Anterior cingulate cortex (tissue), 58 donors: ENCODE measurements around the gene SDK1.

Experiments used
- DNase-seq, 58 donors: peaks; one replicate each; lab custom pipeline; 2025; lab: John Stamatoyannopoulos, UW

The SDK1 gene, protein sequence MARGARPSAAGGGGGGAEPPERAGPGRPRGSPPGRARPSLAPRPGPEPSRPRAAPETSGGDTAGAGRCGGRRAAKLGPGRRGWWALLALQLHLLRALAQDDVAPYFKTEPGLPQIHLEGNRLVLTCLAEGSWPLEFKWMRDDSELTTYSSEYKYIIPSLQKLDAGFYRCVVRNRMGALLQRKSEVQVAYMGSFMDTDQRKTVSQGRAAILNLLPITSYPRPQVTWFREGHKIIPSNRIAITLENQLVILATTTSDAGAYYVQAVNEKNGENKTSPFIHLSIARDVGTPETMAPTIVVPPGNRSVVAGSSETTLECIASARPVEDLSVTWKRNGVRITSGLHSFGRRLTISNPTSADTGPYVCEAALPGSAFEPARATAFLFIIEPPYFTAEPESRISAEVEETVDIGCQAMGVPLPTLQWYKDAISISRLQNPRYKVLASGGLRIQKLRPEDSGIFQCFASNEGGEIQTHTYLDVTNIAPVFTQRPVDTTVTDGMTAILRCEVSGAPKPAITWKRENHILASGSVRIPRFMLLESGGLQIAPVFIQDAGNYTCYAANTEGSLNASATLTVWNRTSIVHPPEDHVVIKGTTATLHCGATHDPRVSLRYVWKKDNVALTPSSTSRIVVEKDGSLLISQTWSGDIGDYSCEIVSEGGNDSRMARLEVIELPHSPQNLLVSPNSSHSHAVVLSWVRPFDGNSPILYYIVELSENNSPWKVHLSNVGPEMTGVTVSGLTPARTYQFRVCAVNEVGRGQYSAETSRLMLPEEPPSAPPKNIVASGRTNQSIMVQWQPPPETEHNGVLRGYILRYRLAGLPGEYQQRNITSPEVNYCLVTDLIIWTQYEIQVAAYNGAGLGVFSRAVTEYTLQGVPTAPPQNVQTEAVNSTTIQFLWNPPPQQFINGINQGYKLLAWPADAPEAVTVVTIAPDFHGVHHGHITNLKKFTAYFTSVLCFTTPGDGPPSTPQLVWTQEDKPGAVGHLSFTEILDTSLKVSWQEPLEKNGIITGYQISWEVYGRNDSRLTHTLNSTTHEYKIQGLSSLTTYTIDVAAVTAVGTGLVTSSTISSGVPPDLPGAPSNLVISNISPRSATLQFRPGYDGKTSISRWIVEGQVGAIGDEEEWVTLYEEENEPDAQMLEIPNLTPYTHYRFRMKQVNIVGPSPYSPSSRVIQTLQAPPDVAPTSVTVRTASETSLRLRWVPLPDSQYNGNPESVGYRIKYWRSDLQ (N-terminal part only)

DNA sequence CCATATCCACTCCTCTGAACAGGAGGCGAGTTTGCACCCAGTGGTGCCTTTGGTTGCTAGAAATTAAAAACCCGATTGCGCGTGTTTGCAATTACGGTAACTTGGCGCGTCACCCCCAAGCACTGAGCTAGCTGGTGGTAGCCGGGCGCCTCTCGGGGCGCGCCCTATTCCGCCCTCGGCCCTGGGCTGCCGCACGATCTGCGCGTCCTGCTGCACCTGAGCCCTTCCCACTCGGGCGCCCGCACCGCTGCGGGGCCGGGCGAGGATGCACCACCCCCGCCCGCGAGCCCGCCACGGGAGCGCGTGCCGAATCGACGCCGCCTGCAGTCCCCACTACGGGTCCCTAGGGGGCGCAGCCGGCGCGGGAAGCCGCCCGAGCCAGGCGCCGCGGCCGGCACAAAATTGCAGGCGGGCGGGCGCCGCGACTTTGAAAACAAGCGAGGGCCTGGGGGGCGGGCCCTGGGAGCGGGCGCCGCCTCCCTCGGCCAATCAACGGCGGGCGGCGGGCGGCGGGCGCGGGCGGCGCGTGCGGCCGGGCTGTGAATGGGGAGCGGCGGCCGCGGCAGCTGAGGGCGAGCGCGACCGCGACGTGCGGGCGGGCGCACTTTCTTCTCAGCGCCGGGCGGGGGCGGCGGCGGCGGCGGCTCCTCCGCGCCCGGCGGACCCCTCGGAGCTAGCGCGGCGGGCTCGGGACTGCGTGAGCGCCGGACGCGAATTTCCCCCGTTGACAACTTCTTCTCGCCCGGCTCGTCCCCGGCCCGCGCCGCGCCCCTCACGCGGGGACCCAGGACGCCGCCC, at the start of gene SDK1:
TSS of gene SDK1 (plus strand) at position 602 of the 798 bp plus-strand sequence. CDS start 335 bp downstream, outside the sequence.
- DNase-seq: peak; percentile 32 to 91 (median 81)

DNA sequence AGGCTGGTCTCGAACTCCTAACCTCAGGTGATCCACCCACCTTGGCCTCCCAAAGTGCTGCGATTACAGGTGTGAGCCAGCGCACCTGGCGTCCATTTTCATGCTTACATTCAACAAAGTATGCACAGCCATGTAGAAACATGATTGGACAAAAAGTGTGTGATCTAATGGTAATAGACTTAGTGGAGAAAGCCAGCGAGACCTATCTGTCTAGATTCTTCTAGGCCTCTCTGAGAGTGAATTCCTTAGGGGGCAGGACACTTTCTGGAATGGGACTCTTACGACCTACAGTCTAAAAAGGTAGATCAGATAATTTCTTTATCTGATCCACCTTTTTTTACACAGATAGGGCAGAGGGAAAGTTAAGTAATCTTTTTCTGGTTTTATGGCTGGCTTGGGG, 46.3 kb upstream of the SDK1 start:
- no peak for DNase-seq

DNA sequence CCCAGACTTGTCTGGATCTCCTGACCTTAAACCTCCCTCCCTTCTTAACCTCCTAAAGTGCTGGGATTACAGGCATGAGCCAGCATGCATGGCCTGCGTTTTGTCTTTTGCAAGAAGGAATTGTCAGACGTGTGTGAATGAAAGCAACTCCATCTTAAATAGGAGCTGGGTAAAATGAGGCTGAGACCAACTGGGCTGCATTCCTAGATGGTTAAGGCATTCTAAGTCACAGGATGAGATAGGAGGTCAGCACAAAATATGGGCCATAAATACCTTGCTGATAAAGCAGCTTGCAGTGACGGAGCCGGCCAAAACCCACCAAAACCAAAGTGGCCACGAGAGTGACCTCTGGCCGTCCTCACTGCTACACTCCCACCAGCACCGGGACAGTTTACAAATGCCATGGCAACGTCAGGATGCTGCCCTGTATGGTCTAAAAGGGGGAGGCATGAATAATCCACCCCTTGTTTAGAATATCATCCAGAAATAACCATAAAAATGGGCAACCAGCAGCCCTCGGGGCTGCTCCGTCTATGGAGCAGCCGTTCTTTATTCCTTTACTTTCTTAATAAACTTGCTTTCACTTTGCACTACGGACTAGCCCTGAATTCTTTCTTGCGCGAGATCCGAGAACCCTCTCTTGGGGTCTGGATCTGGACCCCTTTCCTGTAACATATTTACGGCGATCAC, 41.2 kb upstream of the SDK1 start:
- DNase-seq: no peak

DNA sequence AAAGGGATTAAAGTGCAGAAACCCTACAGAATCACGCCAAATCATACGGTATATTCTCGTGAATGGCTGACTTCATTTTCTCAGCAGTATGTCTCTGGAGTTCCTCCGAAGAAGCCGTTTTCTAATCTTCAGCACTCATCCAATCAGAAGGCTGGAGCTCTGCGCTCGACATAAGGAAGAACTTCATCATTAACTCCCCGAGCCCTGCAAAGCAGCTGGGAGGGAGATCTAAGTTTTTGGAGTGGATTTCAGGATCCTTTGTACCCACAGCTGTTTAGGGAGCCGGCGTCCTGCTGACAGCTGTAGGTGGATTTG, 40.7 kb upstream of the SDK1 start:
- no peak for DNase-seq

DNA sequence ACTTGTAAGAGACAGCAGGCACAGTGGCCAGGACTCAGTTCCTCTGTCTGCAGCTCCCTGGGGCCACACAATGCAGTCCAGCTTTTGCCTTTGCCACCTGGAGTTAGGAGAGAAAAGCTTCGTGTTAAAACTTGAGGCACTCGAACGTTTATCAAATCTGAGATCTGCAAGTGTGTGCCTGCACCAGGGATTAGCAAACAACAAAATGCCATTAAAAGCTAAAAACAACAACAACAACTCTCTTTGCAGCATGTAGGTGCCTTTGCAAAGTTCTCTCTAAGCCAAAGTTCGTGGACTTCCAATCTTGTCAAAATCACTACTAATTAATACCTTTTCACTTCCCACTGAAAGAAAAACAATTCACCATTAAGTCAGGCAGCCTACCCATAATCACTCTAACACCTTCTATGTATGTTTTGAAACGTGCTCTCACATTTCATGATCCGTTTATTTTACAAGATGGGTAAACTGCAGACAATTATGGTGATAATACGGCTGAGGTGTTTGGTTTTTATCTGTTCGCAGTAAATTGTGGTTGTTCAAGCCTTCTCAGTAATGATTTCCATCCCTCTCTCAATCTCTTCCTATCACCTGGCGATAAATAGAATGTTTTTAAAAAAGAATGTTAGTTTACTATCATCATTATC, 36.2 kb upstream of the SDK1 start:
- DNase-seq: no peak

DNA sequence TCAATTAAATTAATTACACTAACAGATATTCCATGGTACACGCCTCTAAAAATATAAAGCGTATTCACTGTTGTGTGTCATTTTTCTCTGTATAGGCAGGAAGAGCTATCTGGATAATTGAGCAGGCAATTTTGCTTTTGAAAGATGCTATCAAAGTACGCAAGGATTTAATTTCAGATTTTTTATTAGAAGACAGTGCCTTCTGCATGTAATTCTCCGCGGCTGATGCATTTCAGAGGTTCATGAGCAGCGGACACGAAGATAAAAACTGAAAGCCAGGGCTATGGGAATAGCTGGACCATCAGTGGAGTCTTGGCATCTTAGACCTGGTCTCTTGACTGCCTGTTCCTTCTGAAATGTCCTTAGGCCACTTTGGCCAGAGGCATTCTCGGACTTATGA, 35.7 kb upstream of the SDK1 start:
- DNase-seq: no peak

DNA sequence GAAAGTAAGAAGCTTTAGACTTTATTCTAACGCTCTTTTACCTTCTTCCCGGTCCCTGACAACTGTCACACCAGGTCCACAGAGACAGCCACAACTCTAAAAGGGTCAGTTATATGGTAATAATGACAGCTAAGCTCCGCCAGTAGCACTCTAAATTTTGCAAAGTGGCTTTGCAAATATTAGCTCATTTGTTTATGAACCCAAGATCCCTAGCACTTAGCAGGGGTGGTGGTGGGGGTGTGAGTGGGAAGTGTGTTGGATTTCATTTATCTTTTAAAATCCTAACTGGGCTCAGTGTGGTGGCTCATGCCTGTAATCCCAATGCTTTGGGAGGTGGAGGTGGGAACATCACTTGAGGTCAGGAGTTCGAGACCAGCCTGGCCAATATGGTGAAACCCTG, 34.8 kb upstream of the SDK1 start:
- DNase-seq: no peak

DNA sequence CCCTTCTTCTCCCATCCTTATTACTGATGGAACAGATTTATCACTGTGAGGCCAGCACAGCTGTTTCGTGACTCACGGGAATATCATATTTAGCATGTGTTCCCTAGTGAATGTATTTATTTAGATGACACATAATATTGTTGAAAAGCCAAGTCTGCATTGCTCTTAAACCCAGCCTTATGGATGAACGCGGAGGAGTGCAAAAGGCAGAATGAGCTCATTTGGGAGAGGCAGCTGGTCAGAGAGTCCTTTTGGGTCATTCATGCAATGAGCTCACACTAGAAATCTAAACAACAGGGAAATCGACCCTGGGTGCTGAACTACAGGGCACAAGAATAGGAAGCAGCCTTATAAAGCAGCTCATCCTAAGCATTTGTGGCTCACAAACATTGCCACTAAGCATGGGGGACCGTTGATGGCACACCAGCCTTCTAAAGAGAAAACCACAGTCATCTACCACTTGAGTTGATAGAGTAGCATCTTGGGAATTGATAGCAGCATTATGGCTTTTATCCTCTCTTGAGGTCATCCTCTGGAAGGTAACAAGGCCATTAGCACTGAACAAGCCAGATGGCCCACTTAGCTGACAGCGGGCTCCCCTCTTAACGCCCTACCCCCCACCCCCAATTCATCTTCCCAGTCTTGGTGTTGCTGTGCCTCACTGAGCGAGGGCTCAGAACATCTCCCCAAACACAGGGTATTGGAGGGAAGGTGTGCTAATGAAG, 32.9 kb upstream of the SDK1 start:
- peak in 11 of 58 donors; percentile 6 to 35 (median 20) for DNase-seq

DNA sequence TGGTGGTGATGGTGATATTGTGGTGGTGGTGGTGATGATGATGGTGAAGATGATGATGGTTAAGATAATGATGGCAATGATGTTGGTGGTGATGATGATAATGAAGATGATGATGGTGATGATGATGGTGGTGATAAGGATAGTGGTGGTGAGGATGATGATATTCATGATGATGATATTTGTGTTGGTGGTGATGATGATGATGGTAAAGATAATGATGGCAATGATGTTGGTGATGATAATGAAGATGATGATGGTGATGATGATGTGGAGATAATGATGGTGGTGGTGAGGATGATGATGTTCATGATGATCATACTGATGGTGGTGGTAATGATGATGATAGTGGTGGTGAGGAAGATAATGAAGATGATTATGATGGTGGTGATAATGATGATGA, 30.7 kb upstream of the SDK1 start:
- no peak for DNase-seq

DNA sequence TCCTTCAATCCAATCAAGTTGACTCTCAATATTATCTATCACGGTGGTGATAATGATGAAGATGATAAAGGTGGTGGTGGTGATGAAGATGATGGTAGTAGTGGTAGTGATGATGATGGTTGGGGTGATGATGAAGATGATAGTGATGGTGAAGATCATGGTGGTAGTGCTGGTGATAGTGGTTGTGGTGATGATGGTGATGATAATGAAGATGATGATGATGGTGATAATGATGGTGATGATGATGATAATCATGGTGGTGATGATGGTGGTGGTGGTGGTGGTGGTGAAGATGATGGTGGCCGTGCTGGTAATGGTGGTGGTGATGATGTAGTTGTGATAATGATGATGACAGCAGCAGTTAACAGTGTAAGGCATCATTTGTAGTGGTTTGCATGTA, 29.8 kb upstream of the SDK1 start:
- no peak for DNase-seq

DNA sequence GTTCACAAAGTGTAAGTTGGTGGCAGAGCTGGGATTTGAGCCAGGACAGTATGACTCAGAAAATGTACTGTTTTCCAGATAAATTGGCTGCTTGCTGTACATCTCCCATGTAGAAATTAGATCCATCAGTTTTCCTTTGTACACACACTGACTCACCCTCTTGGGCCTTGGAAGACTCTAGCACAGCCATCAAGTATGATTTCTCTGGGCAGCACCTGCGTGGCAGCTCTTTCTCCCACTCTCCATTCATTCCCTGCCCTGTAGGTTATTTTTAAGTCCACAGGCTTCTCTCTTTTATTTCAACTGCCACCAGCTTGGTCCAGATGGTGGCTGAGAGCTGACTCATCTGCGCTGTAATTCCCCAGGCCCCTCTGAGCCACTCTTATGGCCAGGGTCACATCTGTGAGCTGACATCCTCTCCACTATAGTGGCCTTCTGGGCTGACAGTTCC, 28.3 kb upstream of the SDK1 start:
- peak in 2 of 58 donors; percentile 5 to 11 for DNase-seq

DNA sequence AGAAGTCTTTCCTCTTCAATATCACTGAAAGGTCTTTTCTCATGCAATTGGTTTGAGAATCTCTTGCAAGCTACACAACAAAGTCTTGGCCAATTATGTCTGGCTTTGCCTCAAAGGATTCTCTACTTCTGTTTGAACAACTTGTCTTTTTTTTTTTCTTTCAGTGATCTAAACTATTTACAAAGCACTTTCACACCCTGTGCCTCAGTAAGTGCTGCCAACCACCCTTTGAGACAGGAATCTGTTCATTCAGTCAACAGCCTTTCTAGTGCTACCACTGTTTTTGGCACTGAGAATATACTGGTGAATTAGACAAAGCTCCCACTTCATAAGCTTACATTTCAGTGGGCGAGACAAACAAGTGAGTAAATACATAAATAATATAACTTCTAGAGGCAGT, 26.9 kb upstream of the SDK1 start:
- DNase-seq: peak in 6 of 58 donors; percentile 7 to 24 (median 10)

DNA sequence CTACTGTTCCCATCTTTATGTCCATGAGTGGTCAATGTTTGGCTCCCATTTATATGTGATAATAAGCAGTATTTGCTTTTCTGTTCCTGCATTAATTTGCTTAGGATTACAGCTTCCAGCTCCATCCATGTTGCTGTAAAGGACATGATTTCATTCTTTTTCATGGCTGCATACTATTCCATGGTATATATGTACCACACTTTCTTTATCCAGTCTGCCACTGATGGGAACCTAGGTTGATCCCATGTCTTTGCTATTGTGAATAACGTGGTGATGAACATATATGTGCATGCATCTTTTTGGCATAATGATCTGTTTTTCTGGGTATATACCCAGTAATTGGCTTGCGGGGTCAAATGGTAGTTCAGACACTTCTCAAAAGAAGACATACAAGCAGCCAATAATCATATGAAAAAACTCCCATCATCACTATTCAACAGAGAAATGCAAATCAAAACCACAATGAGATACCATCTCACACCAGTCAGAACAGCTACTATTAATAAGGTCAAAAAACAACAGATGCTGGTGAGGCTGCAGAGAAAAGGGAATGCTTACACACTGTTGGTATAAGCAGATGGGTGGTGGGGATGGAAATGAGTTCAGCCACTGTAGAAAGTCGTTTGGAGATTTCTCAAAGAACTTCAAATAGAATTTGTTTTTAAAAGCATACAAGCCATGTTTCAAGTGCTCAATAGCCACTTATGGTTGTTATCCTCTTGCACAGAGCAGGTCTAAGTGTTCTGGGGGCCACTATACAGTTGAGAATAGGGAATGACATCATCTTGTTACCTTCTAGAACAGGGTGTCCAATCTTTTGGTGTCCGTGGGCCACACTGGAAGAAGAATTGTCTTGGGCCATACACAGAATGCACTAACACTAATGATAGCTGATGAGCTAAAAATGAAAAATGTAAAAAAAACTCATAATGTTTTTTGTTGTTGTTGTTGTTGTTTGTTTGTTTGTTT, 23.2 kb upstream of the SDK1 start:
- DNase-seq: no peak

DNA sequence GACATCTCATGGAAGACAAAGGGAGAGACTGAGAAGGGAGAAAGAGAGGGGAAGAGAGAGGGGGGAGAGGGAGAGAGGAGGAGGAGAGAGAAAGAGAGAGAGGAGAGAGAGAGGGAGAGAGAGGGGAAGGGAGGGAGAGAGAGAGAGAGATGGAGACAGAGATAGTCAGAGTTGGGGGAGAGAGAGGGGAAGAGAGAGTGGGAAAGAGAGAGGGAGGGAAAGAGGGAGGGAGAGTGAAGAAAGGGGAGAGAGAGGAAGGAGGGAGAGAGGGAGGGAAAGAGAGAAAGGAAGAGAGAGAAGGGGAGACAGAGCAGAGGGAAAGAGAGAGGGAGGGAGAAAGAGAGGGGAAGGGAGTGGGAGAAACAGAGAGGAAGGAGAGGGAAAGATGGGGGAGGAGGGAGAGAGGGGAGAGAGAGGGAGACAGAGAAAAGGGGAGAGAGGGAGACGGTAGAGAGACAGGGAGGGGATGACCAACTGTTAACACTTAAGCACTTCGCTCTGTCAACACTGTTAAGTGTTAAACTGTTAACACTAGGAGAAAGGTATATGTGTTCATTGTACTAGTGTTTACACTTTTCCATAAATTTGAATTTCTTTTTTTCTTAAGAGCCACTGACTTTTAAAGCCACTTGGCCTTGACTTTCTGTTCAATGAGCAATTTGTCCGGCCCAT, 21.8 kb upstream of the SDK1 start:
- DNase-seq: no peak

DNA sequence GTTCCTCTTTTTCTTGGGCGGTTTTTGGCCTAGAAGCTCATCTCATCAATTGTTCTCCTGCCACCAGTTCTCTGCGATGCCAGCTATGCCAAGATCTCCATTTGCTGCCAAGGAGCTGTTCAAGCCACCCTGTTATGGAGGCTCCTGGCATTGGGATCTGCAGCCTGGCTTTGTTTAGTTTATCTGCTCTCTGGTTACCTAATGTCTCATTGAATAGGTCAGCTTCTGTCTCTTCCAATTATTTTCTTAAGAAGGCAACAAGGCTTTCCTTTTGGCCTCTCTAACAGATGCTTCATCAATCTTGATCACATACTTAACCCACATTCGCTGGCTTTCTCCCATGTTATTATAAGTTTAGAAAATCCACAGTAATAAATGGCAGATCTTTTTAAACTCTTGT, 20.6 kb upstream of the SDK1 start:
- no peak for DNase-seq

DNA sequence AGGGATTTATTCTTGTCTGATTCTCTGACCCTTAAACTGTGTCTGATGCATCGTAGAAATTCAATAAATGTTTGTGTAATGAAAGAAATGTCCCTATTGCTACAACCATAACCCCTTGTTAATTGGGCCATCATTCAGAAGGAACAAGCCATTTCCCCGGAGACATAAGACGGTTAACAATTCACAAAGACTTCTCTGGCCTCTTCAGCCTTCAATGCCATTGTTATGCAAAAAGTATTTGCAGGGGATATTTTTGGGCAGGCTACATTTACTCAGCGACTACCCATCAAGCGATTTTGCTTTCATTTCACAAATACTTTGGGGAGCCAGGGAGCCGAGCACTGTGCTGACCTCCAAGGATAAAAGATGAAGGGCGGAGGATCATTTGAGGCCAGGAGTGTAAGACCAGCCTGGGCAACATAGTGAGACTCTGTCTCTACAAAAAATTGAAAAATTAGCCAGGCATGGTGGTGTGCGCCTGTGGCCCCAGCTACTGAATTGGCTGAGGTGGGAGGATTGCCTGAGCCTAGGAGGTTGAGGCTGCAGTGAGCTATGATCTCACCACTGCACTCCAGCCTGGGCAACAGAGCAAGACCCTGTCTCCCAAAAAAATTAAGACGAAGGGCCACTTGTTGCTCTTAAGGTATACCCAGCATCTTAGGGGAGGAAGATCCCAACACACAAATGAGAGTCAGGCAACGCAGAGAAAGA, 20.0 kb upstream of the SDK1 start:
- DNase-seq: no peak
